IPS-15b (cell line): ENCODE measurements around the gene CERCAM.
A peak's percentile ranks its signal among the peaks of the same experiment; 100 is the strongest.

Experiments used
- H3K27me3 ChIP-seq: one replicate; pipeline ENCODE4 v1.6.1; 2013; ENCODE audit warnings: low read length; ENCODE audit not compliant: control insufficient read depth, insufficient read depth
- H3K36me3 ChIP-seq: one replicate; pipeline ENCODE4 v1.6.1; 2013; ENCODE audit warnings: low read length; ENCODE audit not compliant: control insufficient read depth, insufficient read depth
- H3K4me1 ChIP-seq: one replicate; pipeline ENCODE4 v1.6.1; 2013; ENCODE audit warnings: mild to moderate bottlenecking, low read length; ENCODE audit not compliant: control insufficient read depth, insufficient read depth
- H3K4me3 ChIP-seq: one replicate; pipeline ENCODE4 v1.5.1; 2013; ENCODE audit warnings: low read depth, low read length
- H3K9ac ChIP-seq: one replicate; pipeline ENCODE4 v1.6.1; 2013; ENCODE audit warnings: low read depth, mild to moderate bottlenecking, low read length
- H3K9me3 ChIP-seq: one replicate; pipeline ENCODE4 v1.6.1; 2013; ENCODE audit warnings: mild to moderate bottlenecking, low read length; ENCODE audit not compliant: control insufficient read depth, insufficient read depth

Gene CERCAM

GRCh38 chr9:128394379-128395168, 26.1 kb upstream of the CERCAM start:
- no peaks in the 10 kb centered on the region for H3K36me3 ChIP-seq
- H3K4me3 ChIP-seq = peak overlapping the region; percentile 13
- peaks cover 32% of the 10 kb centered on the region for H3K4me1 ChIP-seq
- no peaks in the 10 kb centered on the region for H3K9me3 ChIP-seq
- no peak overlapping the region for H3K9ac ChIP-seq
- peaks cover 93% of the 10 kb centered on the region for H3K27me3 ChIP-seq

GRCh38 chr9:128396970-128397613, 23.6 kb upstream of the CERCAM start:
- Histone ChIP-seq H3K4me3 (peak overlapping the region; percentile 30), H3K9ac (no peak overlapping the region), H3K36me3 (no peaks in the 10 kb centered on the region), H3K9me3 (no peaks in the 10 kb centered on the region), H3K4me1 (peaks cover 17% of the 10 kb centered on the region), H3K27me3 (peaks cover 91% of the 10 kb centered on the region)

GRCh38 chr9:128397831-128398230, 22.8 kb upstream of the CERCAM start:
- peaks cover 17% of the 10 kb centered on the region for H3K4me1 ChIP-seq
- H3K9ac ChIP-seq = no peak overlapping the region
- peak overlapping the region; percentile 30 for H3K4me3 ChIP-seq
- peaks cover 91% of the 10 kb centered on the region for H3K27me3 ChIP-seq
- H3K9me3 ChIP-seq = no peaks in the 10 kb centered on the region
- no peaks in the 10 kb centered on the region for H3K36me3 ChIP-seq

DNA sequence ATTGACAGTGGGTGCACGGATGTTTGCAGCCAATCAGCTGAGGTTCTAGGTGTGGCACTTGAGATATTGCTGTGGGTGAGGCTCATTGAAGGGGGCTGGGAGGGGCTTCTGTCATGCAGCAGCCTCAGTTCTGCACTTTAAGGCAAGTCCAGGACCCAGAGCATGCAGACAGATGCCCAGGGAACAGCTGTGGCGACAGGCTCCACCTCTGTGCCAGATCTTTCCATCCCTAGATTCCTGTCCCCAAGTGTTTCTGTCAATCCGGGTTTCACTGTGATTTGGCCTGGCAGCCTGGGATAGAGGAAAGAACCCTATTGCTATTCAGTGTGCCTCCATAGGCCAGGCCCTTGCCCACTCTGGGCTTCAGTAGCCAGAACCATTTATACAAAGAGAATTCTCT, 20.8 kb upstream of the CERCAM start:
- Histone ChIP-seq H3K9ac (no peak overlapping the region), H3K4me3 (no peak overlapping the region), H3K4me1 (peaks cover 9% of the 10 kb centered on the region), H3K27me3 (peaks cover 95% of the 10 kb centered on the region), H3K36me3 (no peaks in the 10 kb centered on the region), H3K9me3 (no peaks in the 10 kb centered on the region)

- peaks cover 94% of the 10 kb centered on the region for H3K27me3 ChIP-seq
Observed at GRCh38 chr9:128404560-128404959, 16.1 kb upstream of the CERCAM start.

DNA sequence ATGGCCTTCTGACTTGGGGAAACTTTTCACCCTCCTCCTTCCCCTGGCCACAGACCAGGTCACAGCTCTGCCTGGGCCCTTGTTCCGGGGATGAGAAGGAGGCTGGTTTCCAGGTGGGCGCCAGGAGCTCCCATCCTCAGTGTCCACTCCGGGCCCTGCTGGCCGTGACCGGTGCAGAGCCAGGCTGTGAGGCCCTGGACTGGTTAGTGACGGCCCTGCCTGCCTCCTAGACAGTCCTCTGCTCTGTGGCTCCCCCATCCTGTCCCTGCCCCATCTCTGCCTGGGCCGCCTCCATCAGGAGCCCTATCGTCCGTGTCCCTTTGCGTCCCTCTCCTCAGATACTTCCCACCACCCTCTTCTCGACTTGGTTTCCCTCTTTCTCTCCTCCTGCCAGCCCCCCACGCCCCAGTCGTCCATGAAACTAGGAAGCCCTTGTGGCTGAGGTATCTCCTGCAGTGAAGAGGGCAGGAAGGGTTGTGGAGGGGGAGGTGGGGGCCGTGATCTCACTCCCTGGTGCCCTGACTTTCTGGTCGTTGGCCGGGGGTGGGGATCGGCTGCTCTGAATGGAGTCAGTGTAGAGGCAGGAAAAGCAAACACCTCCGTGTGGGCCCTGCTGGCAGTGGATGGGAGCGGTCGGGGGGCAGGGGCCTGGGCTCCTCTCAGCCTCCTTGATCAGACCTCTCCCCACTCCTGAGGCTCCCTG, 15.4 kb upstream of the CERCAM start:
- Histone ChIP-seq H3K4me1 (peaks cover 19% of the 10 kb centered on the region), H3K9ac (no peak overlapping the region), H3K36me3 (no peaks in the 10 kb centered on the region), H3K4me3 (no peak overlapping the region), H3K27me3 (peaks cover 94% of the 10 kb centered on the region), H3K9me3 (no peaks in the 10 kb centered on the region)

More at GRCh38 chr9:128404560-128404959, 16.1 kb upstream of the CERCAM start:
- H3K4me3 ChIP-seq = no peak overlapping the region
- H3K36me3 ChIP-seq = no peaks in the 10 kb centered on the region
- no peaks in the 10 kb centered on the region for H3K9me3 ChIP-seq
- peaks cover 16% of the 10 kb centered on the region for H3K4me1 ChIP-seq
- H3K9ac ChIP-seq = no peak overlapping the region

GRCh38 chr9:128405780-128406171, 14.9 kb upstream of the CERCAM start:
- H3K9ac ChIP-seq = no peak overlapping the region
- peaks cover 94% of the 10 kb centered on the region for H3K27me3 ChIP-seq
- no peaks in the 10 kb centered on the region for H3K36me3 ChIP-seq
- peaks cover 19% of the 10 kb centered on the region for H3K4me1 ChIP-seq
- no peak overlapping the region for H3K4me3 ChIP-seq
- H3K9me3 ChIP-seq = no peaks in the 10 kb centered on the region

DNA sequence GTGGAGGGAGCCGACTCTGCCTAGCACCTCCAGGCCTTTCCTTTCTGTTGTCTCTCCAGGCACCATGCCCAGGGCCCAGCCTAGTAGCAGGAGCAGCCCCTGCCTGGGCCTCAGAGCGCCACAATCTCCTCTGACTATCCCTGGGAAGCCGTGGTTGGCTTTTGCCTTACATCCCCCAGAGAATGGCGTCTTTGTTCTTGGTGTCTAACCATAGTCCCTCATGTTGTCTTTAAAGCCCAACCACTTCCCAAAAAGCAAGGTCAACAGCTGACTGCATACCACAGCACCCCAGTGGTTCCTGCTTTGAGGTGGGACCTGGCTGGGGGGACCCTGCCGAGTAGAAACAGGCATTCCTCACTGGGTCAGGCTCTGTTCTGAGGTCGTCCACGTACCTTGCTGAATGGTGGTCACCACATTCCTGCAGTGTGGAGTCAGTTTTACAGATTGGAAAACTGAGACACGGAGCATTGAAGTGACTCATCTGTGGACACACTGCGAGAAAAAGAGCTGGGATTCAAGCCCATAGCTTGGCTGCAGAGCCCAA, 13.7 kb upstream of the CERCAM start:
- Histone ChIP-seq H3K9me3 (no peaks in the 10 kb centered on the region), H3K9ac (no peak overlapping the region), H3K36me3 (no peaks in the 10 kb centered on the region), H3K4me3 (no peak overlapping the region), H3K27me3 (peaks cover 96% of the 10 kb centered on the region), H3K4me1 (peaks cover 19% of the 10 kb centered on the region)

- Histone ChIP-seq H3K27me3 (peaks cover 89% of the 10 kb centered on the region), H3K4me1 (peaks cover 21% of the 10 kb centered on the region), H3K9me3 (no peaks in the 10 kb centered on the region), H3K36me3 (no peaks in the 10 kb centered on the region), H3K9ac (no peak overlapping the region), H3K4me3 (peak overlapping the region; percentile 6)
Observed at GRCh38 chr9:128408963-128409431, 11.7 kb upstream of the CERCAM start.

GRCh38 chr9:128409450-128409849, 11.2 kb upstream of the CERCAM start:
- peaks cover 89% of the 10 kb centered on the region for H3K27me3 ChIP-seq
- no peak overlapping the region for H3K4me3 ChIP-seq
- no peaks in the 10 kb centered on the region for H3K9me3 ChIP-seq
- peaks cover 21% of the 10 kb centered on the region for H3K4me1 ChIP-seq
- no peaks in the 10 kb centered on the region for H3K36me3 ChIP-seq
- no peak overlapping the region for H3K9ac ChIP-seq

DNA sequence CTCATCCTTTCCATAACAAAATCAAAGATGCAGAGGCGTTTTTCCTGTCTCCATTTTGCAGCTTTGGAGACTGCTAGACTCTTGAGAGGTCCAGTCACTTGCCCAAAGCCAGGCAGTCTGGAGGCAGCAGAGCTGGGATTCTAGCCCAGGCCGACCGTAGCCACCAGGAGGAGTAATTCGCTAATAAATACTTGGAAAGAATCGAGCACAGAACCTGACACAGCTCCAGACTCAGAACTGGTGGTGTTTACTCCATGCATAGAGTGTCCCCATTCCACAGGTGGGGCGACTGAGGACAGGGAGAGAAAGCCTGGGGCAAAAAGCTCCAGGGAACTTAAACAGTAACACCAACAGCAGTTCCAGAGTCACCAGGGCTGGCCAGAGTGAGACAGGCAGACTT, 10.7 kb upstream of the CERCAM start:
- Histone ChIP-seq H3K9me3 (no peaks in the 10 kb centered on the region), H3K36me3 (no peaks in the 10 kb centered on the region), H3K27me3 (peaks cover 91% of the 10 kb centered on the region), H3K9ac (no peak overlapping the region), H3K4me3 (no peak overlapping the region), H3K4me1 (peaks cover 21% of the 10 kb centered on the region)
